Measurements from ENCODE around the gene PFKFB2.
"Not testable (repeated sequence)": the region's sequence is repeated elsewhere in the genome, so short reads cannot be mapped to it uniquely, and the experiment has no call there.

The PFKFB2 gene

DNA sequence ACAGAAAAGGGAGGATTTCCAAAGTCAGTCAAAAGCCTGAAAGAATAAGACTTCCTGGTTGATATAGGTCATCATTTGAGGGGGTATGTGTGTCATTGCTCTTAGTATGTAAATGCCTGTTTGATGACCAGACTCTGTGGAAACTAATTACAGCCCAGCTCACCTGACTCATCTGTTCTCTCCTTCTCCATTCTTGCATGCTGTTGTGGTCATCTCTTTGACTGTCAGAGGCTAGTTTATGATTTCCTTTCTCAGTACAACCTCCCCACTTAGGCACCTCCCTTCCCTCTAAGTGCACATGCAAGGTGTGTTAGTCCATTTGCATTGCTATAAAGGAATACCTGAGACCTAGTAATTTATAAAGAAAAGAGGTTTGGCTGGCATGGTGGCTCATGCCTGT, 18.1 kb upstream of the PFKFB2 start:
- DNase-seq (ENCODE audit: low read depth, low spot score), result no peak
- H3K4me3 ChIP-seq (ENCODE audit: low read length), result no peak overlapping the region

DNA sequence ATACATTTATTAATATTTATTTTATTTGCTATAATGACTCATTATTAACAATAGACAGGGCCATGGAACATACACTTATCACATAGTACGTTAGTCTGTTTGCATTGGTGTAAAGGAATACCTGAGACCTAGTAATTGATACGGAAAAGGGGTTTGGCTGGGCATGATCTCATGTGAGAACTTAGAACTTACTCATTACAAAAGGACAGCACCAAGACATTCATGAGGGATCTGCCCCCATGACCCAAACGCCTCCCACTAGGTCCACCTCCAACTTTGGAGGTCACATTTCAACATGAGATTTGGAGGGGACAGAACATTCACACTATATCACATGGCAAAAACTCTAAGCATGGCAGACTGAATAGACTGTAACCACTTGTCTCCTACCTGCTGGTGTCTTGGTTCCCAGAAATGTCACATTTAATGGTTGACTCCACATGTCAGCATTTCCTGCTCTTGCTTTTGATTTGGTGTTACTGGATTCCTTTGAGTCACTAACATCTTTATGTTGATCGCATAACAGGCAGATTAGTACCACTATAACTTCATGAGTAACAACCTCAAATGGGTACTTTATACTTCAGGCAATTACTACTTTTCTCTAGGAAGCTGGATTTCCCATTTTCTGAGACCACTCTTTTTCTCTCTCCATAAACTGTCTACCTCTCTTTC, 17.1 kb upstream of the PFKFB2 start:
- no peak overlapping the region for H3K4me3 ChIP-seq (ENCODE audit: low read length)
- DNase-seq (ENCODE audit: low read depth, low spot score), result no peak

DNA sequence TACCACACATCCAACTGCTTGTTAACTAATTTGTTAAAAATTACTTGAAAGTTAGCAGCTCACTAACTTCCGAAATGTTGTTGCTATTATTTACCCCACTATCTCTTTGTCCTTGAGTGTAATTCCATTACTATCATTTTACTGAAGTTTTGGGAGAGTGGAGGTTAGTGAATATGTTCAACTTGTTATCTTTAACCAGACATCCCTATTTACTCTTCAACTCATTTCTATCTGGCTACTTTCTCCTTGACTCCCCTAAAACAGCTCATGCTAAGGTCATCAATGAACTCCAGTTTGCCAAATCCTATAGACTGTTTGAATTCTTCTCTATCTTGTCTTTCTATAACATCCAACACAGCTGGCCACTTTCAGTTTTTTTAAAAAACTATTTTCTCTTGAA, 16.2 kb upstream of the PFKFB2 start:
- no peak overlapping the region for H3K4me3 ChIP-seq (ENCODE audit: low read length)
- no peak for DNase-seq (ENCODE audit: low read depth, low spot score)

DNA sequence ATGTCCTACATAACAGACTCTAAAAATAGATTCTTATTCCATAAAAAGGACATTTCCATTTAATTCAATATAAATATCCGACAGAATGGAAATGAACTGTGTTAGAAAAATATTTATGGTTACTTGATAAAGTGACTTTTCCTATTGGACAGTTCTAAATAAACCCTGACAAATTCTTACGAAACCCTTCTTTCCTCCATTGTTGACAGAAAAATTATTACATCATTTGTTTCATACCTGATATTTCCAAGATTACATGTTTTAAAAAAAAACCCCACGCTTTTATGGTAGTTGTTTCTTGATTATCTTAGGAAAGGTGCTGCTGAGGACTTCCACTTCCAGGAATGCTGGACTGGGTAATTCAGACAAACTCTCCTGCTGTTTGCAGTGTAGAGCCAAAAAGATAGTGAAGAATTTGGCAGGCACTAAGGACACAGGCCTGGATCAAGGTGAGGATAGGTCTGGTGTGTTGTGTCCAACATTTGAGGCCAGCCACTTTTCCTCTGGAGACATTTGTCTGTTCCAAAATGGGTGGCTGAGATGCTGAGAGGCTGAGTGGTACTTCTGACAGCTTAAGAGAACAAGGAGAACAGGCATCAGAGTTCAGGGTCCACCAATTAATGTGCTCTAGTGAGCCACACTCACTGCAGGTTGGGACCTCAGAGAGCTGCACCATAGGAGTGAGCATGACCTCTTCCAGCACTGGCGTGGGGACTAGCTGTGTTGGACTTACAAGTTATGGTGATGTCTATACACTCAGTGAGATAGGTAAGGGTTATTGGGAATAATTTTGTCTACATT, 13.5 kb upstream of the PFKFB2 start:
- DNase-seq (ENCODE audit: low read depth, low spot score), result no peak
- no peak overlapping the region for H3K4me3 ChIP-seq (ENCODE audit: low read length)

DNA sequence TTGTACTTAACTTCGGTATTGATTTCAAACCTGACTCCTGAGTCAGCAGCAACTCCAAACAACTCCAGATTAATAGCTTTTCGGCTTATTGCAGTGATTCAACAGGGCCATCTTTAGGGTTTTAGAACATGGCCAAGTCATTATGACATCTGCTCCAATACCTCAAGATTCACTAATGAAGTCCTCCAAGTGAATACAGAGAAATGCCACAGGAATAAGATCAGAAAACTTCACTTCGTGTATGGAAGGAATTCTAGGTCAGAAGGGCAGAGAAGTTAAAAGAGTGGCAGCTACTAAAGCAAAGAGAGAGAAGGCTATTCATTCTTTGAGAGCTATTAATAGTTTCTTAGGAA, 12.9 kb upstream of the PFKFB2 start:
- no peak overlapping the region for H3K4me3 ChIP-seq (ENCODE audit: low read length)
- DNase-seq (ENCODE audit: low read depth, low spot score), result no peak

DNA sequence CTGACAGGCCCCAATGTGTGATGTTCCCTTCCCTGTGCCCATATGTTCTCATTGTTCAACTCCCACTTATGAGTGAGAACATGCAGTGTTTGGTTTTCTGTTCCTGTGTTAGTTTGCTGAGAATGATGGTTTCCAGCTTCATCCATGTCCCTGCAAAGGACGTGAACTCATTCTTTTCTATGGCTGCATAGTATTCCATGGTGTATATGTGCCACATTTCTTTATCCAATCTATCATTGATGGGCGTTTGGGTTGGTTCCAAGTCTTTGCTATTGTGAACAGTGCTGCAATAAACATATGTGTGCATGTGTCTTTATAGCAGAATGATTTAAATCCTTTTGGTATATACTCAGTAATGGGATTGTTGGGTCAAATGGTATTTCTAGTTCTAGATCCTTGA, 11.7 kb upstream of the PFKFB2 start:
- not testable (repeated sequence) for DNase-seq (ENCODE audit: low read depth, low spot score); H3K4me3 ChIP-seq (ENCODE audit: low read length)

DNA sequence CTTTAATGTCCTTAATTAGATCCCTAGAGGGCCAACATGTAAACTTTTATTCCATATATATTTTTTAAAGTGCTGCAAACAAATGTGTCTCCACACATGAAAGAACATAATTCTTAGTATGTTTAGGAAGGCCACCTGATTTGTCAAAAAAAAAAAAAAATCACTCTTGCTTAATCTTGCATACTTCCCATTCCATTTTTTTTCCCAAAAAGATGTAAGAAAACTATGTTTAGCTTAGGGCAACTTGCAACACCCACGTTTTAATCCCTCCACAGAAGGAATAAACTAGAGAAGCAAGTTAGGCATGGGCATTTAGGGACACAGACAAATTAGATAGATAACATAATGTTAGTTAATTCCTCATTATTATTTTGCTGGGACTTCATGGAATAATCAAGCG, 7.6 kb upstream of the PFKFB2 start:
- H3K4me3 ChIP-seq (ENCODE audit: low read length), result no peak overlapping the region
- DNase-seq (ENCODE audit: low read depth, low spot score), result no peak

DNA sequence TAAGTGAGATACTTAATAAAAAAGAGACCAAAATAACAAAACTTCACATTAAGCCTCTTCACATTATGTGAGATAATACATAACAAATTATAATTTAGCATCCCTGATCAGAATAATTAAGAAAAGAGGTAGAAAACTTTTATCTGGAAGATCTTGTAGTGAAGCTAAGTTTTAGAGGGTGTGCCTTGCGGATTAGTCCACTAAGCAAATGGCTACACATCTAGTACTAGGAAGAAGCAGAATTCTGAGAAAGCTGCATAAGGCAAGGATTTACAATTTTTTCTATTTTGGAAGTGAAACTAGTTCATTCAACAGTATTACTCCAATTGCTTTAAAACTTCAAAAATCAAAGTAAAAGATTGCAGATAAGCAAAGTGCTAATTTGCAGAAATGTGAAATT, 5.6 kb upstream of the PFKFB2 start:
- no peak for DNase-seq (ENCODE audit: low read depth, low spot score)
- H3K4me3 ChIP-seq (ENCODE audit: low read length), result no peak overlapping the region

DNA sequence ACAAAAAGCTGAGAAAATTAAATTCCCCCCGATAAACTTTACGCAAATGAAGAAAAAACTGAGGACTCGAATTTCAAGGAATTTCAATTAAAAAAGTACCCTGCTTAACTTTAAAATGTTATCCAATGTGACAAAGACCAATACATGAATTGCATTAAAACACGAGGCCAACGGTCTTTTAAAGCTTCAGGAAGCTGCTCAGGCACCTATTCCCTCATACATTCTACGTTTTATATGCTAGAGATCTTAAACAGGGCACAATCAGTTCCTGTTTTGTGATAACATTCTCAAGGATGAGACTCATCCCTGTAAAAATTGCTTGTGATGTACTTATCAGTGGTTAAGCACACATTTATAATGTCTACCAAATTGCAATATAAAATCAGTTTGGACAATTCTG, 5.0 kb upstream of the PFKFB2 start:
- H3K4me3 ChIP-seq (ENCODE audit: low read length), result no peak overlapping the region
- DNase-seq (ENCODE audit: low read depth, low spot score), result no peak

DNA sequence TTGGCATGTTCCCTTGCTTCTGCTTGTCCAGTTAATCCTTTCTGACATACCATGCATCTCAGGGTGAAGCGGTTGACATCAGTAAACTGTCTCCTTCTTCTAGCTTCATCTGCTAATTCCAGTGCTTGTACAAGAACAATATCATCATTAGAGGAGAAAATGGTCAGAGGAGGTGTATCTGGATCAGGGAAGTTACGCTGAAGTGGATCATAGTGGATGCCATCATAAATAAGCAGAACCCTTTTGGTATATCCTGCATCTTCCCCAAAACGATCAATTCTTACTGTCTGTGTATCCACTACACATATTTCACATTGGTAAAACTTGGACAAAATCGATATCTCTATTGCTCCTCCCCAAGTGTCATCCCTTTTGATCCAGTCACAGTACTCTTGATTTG, 4.0 kb upstream of the PFKFB2 start:
- DNase-seq (ENCODE audit: low read depth, low spot score), result no peak
- H3K4me3 ChIP-seq (ENCODE audit: low read length), result no peak overlapping the region

DNA sequence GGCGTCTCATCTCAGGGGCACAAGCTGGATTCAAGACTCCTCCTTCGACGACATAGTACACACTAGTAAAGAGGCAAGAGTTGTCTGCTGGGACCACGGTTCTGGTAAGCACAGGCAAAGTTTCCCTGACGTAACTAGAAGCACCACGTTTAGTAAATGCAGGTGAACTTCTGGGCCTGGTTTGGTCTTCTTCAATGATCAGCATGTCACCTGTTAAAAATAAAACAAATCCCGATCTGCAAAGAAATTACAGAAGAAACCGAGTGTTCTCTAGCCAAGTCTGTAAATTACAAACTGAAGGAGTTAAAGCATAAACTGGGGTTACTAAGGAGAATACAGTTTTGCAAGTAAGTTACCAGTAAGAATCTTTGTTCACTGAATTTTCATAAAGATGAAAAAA, 3.6 kb upstream of the PFKFB2 start:
- H3K4me3 ChIP-seq (ENCODE audit: low read length), result peak overlapping the region; percentile 98
- no peak for DNase-seq (ENCODE audit: low read depth, low spot score)

DNA sequence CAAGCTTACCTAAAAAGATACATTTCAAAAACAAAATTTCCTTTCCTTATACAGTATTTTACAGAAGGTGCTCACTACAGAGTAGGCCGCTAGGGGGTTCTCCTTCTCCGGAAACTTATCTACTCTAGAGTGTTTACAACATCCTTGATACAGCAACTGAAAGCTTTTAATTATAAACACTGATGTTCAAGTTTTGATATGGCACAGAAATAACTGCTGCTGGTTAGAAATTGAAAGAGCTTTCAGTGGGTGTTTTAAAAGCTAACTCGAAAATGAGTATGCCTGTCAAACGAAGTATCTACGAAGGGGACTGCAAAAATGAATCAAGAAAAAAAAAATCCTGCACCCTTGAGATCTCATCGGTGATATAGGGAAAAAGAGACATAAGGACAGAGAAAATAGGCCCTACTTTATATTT, 3.1 kb upstream of the PFKFB2 start:
- peak; percentile 68 for DNase-seq (ENCODE audit: low read depth, low spot score)
- H3K4me3 ChIP-seq (ENCODE audit: low read length), result peak overlapping the region; percentile 98

DNA sequence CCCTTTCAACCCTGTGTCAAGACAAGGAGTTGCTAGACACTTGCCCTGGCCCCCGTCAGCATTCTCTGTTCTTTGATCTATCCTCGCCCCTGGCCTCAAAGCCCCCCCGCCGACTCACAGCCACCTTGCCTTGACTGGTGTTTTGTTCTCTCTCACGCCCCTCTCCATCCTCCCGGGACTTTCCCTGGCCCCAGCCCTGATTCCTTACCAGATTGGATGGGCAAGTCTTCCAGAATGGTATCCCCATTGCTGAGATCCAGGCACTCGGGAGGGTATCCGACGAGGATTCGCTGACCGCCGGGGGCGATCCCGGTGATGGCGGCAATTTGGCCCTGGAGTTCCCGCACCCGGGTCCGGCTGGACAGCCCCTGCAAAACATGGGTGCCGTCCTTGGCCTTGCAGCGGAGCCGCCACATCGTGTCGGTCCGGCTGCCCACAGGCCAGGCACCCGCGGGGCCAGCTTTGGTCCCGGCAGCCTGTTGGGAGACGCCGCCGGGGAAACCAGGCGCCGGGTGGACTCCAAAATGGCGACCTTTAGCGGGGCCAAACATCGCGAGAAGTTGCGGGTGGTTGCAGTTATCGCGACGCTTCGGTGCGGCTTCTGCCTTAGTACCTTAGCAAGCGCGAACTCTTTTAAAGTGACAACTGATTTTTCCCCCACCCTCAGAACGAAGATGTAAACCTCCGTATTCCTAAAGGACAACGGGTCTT, 2.4 kb upstream of the PFKFB2 start:
- peak overlapping the region; percentile 98 for H3K4me3 ChIP-seq (ENCODE audit: low read length)
- DNase-seq (ENCODE audit: low read depth, low spot score), result peak; percentile 92

DNA sequence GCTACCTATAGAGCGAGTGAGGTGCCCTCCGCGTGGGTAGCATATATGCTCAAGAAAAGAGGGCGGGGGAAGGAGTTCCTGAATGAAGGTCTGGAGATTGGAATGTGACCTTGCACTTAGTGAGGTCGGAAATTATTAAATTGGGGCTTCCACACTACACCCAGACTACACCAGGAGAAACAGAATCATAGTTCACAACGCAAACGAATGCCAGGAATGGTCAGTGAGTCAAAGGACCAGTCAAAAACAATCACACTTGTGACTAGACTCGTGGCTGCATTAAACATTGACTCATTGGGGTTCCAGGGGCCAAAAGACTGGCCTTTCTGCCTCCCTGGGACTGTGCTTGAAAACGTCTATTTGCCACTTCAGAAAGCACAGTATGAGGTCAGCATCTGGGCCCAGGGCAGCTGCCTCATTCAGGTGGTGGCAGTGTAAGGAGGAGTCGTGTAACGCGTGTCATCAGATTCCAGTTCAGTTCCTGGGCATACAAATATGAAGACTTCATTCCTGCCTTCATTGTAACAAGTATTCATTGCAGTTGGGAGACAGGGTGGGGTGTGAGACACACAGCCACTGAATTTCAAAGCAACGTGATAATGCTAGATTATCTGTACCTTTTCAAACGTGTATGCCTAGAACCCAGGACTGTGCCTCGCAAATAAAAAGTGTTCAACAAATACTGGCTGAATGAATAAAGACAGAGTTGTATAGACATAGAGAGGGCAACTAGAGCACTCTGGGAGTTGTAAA, 1.7 kb upstream of the PFKFB2 start, which contains the start of gene YOD1:
Gene YOD1, minus strand, starts transcription at position 18 of the 753 bp plus-strand sequence. CDS start 178 bp downstream, outside the sequence.
- no peak for DNase-seq (ENCODE audit: low read depth, low spot score)
- H3K4me3 ChIP-seq (ENCODE audit: low read length), result peak within 1 kb of the TSS; percentile 98

DNA sequence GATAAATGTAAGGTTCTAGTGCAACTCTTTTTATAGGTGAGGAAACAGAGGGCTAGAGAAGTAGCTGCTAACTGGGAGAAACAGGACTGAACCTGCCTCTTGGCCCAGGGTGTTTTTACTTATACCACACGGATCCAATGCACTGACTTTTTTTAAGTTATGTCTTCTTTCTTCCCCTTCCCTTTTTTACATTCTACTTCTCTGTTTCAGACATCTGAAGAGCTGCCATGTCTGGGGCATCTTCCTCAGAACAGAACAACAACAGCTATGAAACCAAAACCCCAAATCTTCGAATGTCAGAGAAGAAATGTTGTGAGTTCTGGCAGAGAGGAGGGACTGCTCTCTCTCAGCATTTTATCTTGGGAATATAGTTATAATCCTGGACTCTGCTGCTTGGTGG, 1.4 kb downstream of the PFKFB2 start:
- H3K4me3 ChIP-seq (ENCODE audit: low read length), result no peak overlapping the region
- DNase-seq (ENCODE audit: low read depth, low spot score), result no peak

DNA sequence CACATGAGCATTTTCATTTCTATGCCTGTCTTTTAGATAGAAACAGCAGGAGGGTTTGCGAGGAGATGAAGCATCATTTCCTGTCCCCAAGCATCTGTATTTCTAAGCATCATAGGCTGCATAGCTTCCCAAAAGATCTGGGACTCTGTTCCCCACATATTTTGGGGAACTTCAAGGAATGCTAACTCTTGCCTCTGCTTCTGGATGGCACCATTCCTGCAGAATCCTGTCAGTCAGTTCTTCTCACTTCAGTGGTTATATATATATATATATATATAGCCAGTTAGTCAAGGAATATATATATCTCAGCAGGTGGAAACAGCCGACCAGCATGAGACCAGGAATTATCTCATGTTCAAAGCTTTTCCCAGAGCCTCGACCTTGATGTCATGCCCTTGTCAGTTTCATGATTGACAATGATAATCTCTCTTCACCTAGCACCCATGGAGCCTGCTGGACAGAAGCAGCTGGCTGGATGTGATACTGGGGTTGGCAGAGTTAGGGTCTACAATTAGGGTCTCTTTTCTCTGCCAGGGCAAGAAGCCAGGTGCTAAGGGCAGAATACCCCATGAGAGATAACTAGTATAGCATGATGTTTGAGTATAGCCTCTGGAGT, 2.4 kb downstream of the PFKFB2 start:
- H3K4me3 ChIP-seq (ENCODE audit: low read length), result no peak overlapping the region
- DNase-seq (ENCODE audit: low read depth, low spot score), result no peak

DNA sequence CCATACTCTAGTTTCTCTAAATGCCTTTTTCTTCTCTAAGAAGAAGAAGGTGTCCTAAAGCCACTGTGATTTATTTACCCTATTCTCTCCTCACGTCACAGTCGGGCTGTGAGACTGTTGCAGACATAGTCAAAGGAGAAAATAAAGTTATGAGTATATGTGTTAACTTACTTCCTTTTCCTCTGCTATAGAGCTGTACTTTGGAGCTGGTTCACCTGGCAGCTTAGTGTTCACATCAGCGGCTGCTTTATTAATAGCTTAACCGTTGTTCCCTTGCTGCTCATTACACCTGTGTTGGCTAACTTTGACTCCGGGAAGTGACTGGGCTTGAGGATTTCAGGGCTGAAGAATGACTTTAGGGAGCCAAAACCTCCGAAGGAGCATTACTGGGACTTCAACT, 3.6 kb downstream of the PFKFB2 start:
- no peak overlapping the region for H3K4me3 ChIP-seq (ENCODE audit: low read length)
- no peak for DNase-seq (ENCODE audit: low read depth, low spot score)

DNA sequence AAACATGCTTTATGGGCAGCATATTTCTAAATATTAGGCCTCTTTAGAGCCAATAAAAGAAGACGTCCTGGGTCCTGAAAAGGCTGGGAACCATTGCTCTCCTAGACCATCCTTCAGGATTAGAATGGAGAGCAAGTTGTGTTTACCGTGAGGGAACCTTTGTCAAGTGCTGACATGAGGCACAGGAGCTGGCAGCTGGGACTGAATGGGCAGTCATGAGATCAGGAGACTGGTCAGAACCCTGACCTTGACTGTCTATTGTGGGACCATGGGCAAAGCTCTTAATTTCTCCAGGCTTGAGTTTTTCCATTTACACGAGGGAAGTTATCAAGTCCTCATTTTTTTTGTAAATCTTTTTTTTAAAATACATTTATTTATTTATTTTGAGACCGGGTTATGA, 5.2 kb downstream of the PFKFB2 start:
- no peak for DNase-seq (ENCODE audit: low read depth, low spot score)
- H3K4me3 ChIP-seq (ENCODE audit: low read length), result no peak overlapping the region
